PC-3 (cell line): ENCODE data around the gene EBF4. TPM values are rescaled to one million over a fixed set of nuclear protein-coding genes. Genes with fewer than 3 reads are reported as not detected.

Source experiments
- ATAC-seq: fragments of 200-7000 bp; cut with Tn5 transposase; 2 replicates; pipeline ENCODE4 v1.9.1; 2020; ENCODE audit warnings: mild to moderate bottlenecking, moderate library complexity
- BruUV-seq: library from RNA; stranded (reverse); fragments of 400-500 nt; replicated peaks from 2 replicates; lab custom pipeline; 2021; lab: Mats Ljungman, UMichigan
- CTCF ChIA-PET: fragments of 300-600 bp; sonication (Branson Sonifier 250); formaldehyde crosslinking; loops from one replicate; lab custom pipeline; 2022; ENCODE audit warnings: antibody characterized with exemption; lab: Charles Lee
- POLR2A ChIA-PET: fragments of 300-600 bp; sonication (Branson Sonifier 250); formaldehyde crosslinking; loops from one replicate; lab custom pipeline; 2022; ENCODE audit warnings: antibody characterized with exemption; ENCODE audit not compliant: unreplicated experiment; lab: Charles Lee
- DNase-seq: peaks from one replicate; pipeline ENCODE4 v3.0.0-alpha.2; 2015
- H2AFZ ChIP-seq: fragments of 300-600 bp; sonication (generic); 2 replicates; pipeline ENCODE4 v1.6.0; 2016; ENCODE audit warnings: antibody characterized with exemption, low read length
- H3F3A ChIP-seq: fragments of 300-600 bp; sonication (generic); one replicate; pipeline ENCODE4 v1.6.0; 2017; ENCODE audit warnings: antibody characterized with exemption, low read length, control low read depth, mild to moderate bottlenecking; ENCODE audit not compliant: unreplicated experiment
- H3K27ac ChIP-seq: fragments of 300-600 bp; sonication (generic); 2 replicates; pipeline ENCODE4 v1.5.1; 2016; ENCODE audit warnings: mild to moderate bottlenecking, low read length
- H3K27me3 ChIP-seq: fragments of 300-600 bp; sonication (generic); 2 replicates; pipeline ENCODE4 v1.6.1; 2016; ENCODE audit warnings: low read length, mixed read lengths
- H3K36me3 ChIP-seq: fragments of 300-600 bp; sonication (generic); 2 replicates; pipeline ENCODE4 v1.6.1; 2016; ENCODE audit warnings: low read depth, mixed run types, low read length, mixed read lengths
- H3K4me1 ChIP-seq: fragments of 300-600 bp; sonication (generic); 2 replicates; pipeline ENCODE4 v1.5.1; 2016; ENCODE audit warnings: low read length; ENCODE audit not compliant: insufficient read depth
- H3K4me2 ChIP-seq: fragments of 300-600 bp; sonication (generic); 2 replicates; pipeline ENCODE4 v1.6.0; 2016; ENCODE audit warnings: low read length
- H3K4me3 ChIP-seq: fragments of 300-600 bp; sonication (generic); 2 replicates; pipeline ENCODE4 v1.5.1; 2016; ENCODE audit warnings: mild to moderate bottlenecking, low read length, mixed read lengths
- H3K79me2 ChIP-seq: fragments of 300-600 bp; sonication (generic); 2 replicates; pipeline ENCODE4 v1.6.1; 2017; ENCODE audit warnings: low read length, mixed read lengths
- H3K9ac ChIP-seq: fragments of 300-600 bp; sonication (generic); 2 replicates; pipeline ENCODE4 v1.6.0; 2016; ENCODE audit warnings: mild to moderate bottlenecking, low read length
- H3K9me2 ChIP-seq: fragments of 300-600 bp; sonication (generic); replicated peaks from 2 replicates; pipeline ENCODE4 v1.6.1; 2016; ENCODE audit warnings: mixed run types, low read length, mixed read lengths
- H3K9me3 ChIP-seq: fragments of 300-600 bp; sonication (generic); 2 replicates; pipeline ENCODE4 v1.6.1; 2016; ENCODE audit warnings: low read length, mixed read lengths
- H4K20me1 ChIP-seq: fragments of 300-600 bp; sonication (generic); 2 replicates; pipeline ENCODE4 v1.6.1; 2016; ENCODE audit warnings: low read length, mixed read lengths
- EZH2 ChIP-seq: fragments of 300-600 bp; sonication (generic); IDR thresholded peaks from one replicate; pipeline ENCODE4 v1.6.1; 2017; ENCODE audit warnings: antibody characterized with exemption, mild to moderate bottlenecking, low read length; ENCODE audit not compliant: unreplicated experiment
- EZH2phosphoT487 ChIP-seq: fragments of 300-600 bp; sonication (generic); IDR thresholded peaks from 2 replicates; pipeline ENCODE4 v1.6.1; 2018; ENCODE audit warnings: mild to moderate bottlenecking, antibody characterized with exemption, low read length, borderline replicate concordance
- intact Hi-C: fragments of 100-400 bp; cut with micrococcal nuclease; formaldehyde crosslinking; loops from 2 replicates; pipeline ENCODE4 v1.9.0; 2023
- total RNA-seq: library from RNA; depleted of rRNA; stranded (reverse); fragments of >200 nt; gene quantifications from 2 replicates; pipeline ENCODE4 v1.2.3, GENCODE V29; 2014
- TF ChIP-seq, protein P1 (sequence below): fragments of 300-600 bp; sonication (generic); conservative IDR thresholded peaks from 2 replicates; pipeline ENCODE4 v1.5.1; 2017; ENCODE audit warnings: antibody characterized with exemption, low read depth, mild to moderate bottlenecking, low read length

The EBF4 gene
- total RNA-seq, 1 experiment from 2014 or later: 1.8 TPM

DNA sequence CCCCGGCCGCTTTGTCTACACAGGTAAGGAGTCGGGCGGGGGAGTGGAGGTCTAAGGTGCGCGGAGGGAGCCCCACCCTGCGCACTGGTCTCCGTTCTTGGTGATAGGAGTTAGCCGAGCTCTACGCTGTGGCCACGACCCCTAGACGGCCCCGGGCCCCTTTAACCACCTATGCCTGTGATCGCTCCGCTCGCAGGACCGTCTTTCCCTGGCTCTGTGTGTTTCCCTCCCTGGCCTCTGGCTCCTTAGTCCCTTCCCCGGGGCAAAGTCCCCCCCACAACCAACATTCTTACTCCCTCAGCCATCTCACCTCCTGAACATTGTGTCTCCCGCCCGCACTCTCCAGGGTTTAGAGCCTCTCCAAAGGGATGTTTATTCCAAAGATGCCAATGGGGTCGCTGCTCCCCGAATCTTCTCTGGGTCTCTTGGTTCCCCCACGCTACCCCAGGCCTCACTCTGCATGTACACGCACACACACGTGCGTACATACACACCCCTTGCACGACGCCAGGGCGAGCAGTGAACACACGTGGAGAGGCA, 57.4 kb downstream of the EBF4 start:
- DNase-seq (no peak), ATAC-seq (no peak)
- Histone ChIP-seq H3K9ac (no peak overlapping the region), H3K9me2 (no peaks in the 10 kb centered on the region), H3K4me3 (no peak overlapping the region), H2AFZ (no peak overlapping the region), H3F3A (no peaks in the 10 kb centered on the region), H3K79me2 (no peaks in the 10 kb centered on the region), H3K4me1 (peaks cover 17% of the 10 kb centered on the region), H3K36me3 (no peaks in the 10 kb centered on the region), H4K20me1 (no peaks in the 10 kb centered on the region), H3K27ac (no peak overlapping the region), H3K27me3 (no peaks in the 10 kb centered on the region), H3K9me3 (no peaks in the 10 kb centered on the region), H3K4me2 (no peak overlapping the region)
- intact Hi-C loops: no loop called here
- POLR2A ChIA-PET: no interaction called here
- no TSS peak for BruUV-seq
- TF ChIP-seq EZH2 (no peak), EZH2phosphoT487 (no peak)
- TF ChIP-seq, protein P1, sequence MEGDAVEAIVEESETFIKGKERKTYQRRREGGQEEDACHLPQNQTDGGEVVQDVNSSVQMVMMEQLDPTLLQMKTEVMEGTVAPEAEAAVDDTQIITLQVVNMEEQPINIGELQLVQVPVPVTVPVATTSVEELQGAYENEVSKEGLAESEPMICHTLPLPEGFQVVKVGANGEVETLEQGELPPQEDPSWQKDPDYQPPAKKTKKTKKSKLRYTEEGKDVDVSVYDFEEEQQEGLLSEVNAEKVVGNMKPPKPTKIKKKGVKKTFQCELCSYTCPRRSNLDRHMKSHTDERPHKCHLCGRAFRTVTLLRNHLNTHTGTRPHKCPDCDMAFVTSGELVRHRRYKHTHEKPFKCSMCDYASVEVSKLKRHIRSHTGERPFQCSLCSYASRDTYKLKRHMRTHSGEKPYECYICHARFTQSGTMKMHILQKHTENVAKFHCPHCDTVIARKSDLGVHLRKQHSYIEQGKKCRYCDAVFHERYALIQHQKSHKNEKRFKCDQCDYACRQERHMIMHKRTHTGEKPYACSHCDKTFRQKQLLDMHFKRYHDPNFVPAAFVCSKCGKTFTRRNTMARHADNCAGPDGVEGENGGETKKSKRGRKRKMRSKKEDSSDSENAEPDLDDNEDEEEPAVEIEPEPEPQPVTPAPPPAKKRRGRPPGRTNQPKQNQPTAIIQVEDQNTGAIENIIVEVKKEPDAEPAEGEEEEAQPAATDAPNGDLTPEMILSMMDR: no peak
- CTCF ChIA-PET: no interaction called here

DNA sequence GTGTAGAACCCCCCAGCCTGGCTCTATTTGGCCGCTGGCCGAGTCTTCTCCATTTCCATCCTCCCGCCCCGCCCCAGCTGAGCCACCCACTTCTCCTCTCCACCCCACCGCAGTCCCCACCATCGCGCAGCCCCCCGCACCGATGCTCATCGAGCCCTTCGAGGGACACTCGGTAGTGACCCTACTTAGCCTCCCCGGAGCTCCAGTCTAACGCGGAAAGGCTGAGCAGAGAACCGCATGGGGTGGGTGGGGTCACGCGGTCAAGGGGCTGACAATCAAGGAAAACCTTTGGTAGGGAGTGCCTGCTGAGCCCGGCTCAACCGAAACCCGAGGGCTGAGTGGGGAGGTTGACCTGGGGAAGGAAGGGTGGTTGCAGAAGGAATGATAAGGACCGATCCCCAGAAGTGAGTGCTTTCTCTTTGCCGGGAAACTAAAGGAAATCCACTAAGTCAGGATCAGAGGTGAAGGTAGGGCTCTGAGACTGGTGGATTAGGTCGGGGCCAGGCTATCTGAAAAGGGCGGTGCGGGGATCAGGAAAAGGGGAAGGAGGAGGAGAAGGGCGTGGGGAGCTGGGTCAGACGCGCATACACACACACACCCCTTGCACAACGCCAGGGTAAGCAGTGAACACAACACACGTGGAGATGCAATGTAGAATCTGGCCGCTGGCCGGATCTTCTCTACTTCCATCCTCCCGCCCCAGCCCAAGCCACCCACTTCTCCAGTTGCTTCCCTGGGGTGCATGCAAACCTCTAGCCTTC, 58.1 kb downstream of the EBF4 start:
- Histone ChIP-seq H2AFZ (peak overlapping the region; percentile 95), H3K9me3 (no peaks in the 10 kb centered on the region), H3K9ac (no peak overlapping the region), H3K79me2 (no peaks in the 10 kb centered on the region), H3K4me1 (peaks cover 17% of the 10 kb centered on the region), H3K36me3 (no peaks in the 10 kb centered on the region), H3K9me2 (no peaks in the 10 kb centered on the region), H3K27me3 (no peaks in the 10 kb centered on the region), H3K4me3 (peak overlapping the region; percentile 72), H4K20me1 (no peaks in the 10 kb centered on the region), H3K4me2 (peak overlapping the region; percentile 92), H3F3A (no peaks in the 10 kb centered on the region), H3K27ac (no peak overlapping the region)
- CTCF ChIA-PET: no interaction called here
- ATAC-seq (peak; percentile 62), DNase-seq (peak; percentile 44)
- TF ChIP-seq EZH2phosphoT487 (no peak), EZH2 (no peak)
- TF ChIP-seq, protein P1: no peak
- POLR2A ChIA-PET: no interaction called here
- no TSS peak for BruUV-seq
- intact Hi-C loops: no loop called here

DNA sequence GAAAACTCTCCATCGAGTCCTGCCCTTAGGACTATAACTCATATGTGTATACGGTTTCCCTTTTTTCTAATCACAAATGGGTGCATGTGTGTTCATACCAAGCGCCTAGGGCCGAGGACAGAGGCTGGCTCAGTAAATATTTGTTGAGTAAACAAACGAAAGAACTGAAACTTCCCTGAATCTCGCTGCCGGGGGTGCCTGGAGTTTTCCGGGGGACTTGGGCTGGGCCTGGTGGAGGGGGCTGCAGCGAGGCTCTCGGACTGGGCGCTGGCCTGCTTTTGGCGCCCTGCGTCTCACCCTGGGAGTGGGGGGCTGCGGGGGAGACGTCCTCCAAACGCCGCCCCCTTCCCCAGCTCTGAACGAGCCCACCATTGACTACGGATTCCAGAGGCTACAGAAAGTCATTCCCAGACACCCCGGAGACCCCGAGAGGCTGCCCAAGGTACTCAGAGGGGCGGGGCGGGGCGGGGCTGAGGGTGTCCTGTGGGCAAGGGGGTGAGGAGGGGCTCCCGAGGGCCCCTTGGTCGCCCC, 58.8 kb downstream of the EBF4 start:
- H3K9me2 ChIP-seq: no peaks in the 10 kb centered on the region
- DNase-seq (peak; percentile 36), ATAC-seq (peak; percentile 46)
- no TSS peak for BruUV-seq
- H3K4me2 ChIP-seq: peak overlapping the region; percentile 92
- no peak overlapping the region for H3K27ac ChIP-seq
- H3K4me3 ChIP-seq: peak overlapping the region; percentile 72
- H3K4me1 ChIP-seq: peaks cover 20% of the 10 kb centered on the region
- H3K9me3 ChIP-seq: no peaks in the 10 kb centered on the region
- H3F3A ChIP-seq: no peaks in the 10 kb centered on the region
- intact Hi-C loops: no loop called here
- no peaks in the 10 kb centered on the region for H3K27me3 ChIP-seq
- H3K36me3 ChIP-seq: no peaks in the 10 kb centered on the region
- POLR2A ChIA-PET: no interaction called here
- no peaks in the 10 kb centered on the region for H4K20me1 ChIP-seq
- H3K9ac ChIP-seq: no peak overlapping the region
- TF ChIP-seq EZH2: no peak
- no peak for TF ChIP-seq EZH2phosphoT487
- TF ChIP-seq, protein P1: no peak
- H2AFZ ChIP-seq: peak overlapping the region; percentile 95
- no peaks in the 10 kb centered on the region for H3K79me2 ChIP-seq
- CTCF ChIA-PET: no interaction called here
